ENCODE results near the gene KCNIP4.

DNA sequence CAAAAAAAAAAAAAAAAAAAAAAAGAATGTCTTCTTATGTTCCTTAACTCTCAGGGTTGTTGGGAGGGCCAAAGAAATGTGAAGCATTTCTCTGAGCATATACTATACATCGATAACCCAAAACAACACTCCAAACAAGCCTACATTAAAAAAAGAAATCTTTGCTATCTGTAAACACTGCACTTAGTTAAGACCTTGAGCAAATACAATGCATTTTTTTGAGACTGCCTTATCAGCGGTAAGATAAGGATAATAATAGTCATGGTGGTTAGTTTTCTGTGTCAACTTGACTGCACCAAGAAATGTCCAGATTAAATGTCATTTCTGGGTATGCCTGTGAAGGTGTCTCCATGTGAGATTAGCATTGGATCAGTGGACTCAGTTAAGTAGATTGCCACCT lies 706.4 kb downstream of the KCNIP4 start:
- no peak for TF ChIP-seq CTCF (IDR thresholded peaks at IDR 0.05)
- no peak for TF ChIP-seq POLR2A (IDR thresholded peaks at IDR 0.05)
